ENCODE data around the gene KIF5A.

GRCh38 chr12:57614948-57615500 is 65.2 kb downstream of the KIF5A start:
- TF ChIP-seq CTCF (IDR thresholded peaks at IDR 0.05) (no peak), ELF1 (IDR thresholded peaks at IDR 0.05) (no peak), YY1 (IDR thresholded peaks at IDR 0.05; ENCODE audit: low read depth) (no peak)
